ENCODE data around the gene C3orf33. TPM values are rescaled to one million over a fixed set of nuclear protein-coding genes. Genes with fewer than 3 reads are reported as not detected.
"Not testable (repeated sequence)": the region's sequence is repeated elsewhere in the genome, so short reads cannot be mapped to it uniquely, and the experiment has no call there.

The C3orf33 gene
- total RNA-seq, 4 donors from 2014 or later, result 0.88 to 9.0 (median 2.7) TPM

- no peaks in the 10 kb centered on the region for H3K36me3 ChIP-seq
- intact Hi-C loops (cut with DNase I; ENCODE audit: low total_unique reads), result no loop called here
- H3K4me1 ChIP-seq, result peaks cover 4 to 13% of the 10 kb centered on the region in 2 donors
- no peaks in the 10 kb centered on the region for H3K9me3 ChIP-seq
- no peak for DNase-seq
- H3K4me3 ChIP-seq, result no peak overlapping the region
- TF ChIP-seq CTCF (IDR thresholded peaks at IDR 0.05) (no peak), POLR2A (IDR thresholded peaks at IDR 0.05) (no peak)
- H3K27ac ChIP-seq, result no peak overlapping the region
- no peaks in the 10 kb centered on the region for H3K27me3 ChIP-seq
Measured at GRCh38 chr3:155847993-155848392, 41.9 kb upstream of the C3orf33 start.

- H3K4me3 ChIP-seq, result no peak overlapping the region
- H3K4me1 ChIP-seq, result peaks cover 0 to 11% of the 10 kb centered on the region in 2 donors
- DNase-seq, result no peak
- no peak for TF ChIP-seq POLR2A (IDR thresholded peaks at IDR 0.05)
- no peak for TF ChIP-seq CTCF (IDR thresholded peaks at IDR 0.05)
- H3K36me3 ChIP-seq, result no peaks in the 10 kb centered on the region
- no peaks in the 10 kb centered on the region for H3K9me3 ChIP-seq
- intact Hi-C loops (cut with DNase I; ENCODE audit: low total_unique reads), result no loop called here
- H3K27ac ChIP-seq, result no peak overlapping the region
- H3K27me3 ChIP-seq, result no peaks in the 10 kb centered on the region
Measured at GRCh38 chr3:155846119-155846518, 40.0 kb upstream of the C3orf33 start.

GRCh38 chr3:155843569-155843968 lies 37.5 kb upstream of the C3orf33 start:
- no peaks in the 10 kb centered on the region for H3K4me1 ChIP-seq
- TF ChIP-seq POLR2A (IDR thresholded peaks at IDR 0.05), result no peak
- no peak for TF ChIP-seq CTCF (IDR thresholded peaks at IDR 0.05)
- no peak overlapping the region for H3K4me3 ChIP-seq
- H3K27me3 ChIP-seq, result no peaks in the 10 kb centered on the region
- H3K27ac ChIP-seq, result no peak overlapping the region
- no peak for DNase-seq
- no peaks in the 10 kb centered on the region for H3K36me3 ChIP-seq
- intact Hi-C loops (cut with DNase I; ENCODE audit: low total_unique reads), result no loop called here
- no peaks in the 10 kb centered on the region for H3K9me3 ChIP-seq

GRCh38 chr3:155835341-155836071 lies 29.4 kb upstream of the C3orf33 start:
- no peak overlapping the region for H3K27ac ChIP-seq
- TF ChIP-seq CTCF (IDR thresholded peaks at IDR 0.05), result no peak
- H3K27me3 ChIP-seq, result no peaks in the 10 kb centered on the region
- intact Hi-C loops (cut with DNase I; ENCODE audit: low total_unique reads), result no loop called here
- no peaks in the 10 kb centered on the region for H3K36me3 ChIP-seq
- no peaks in the 10 kb centered on the region for H3K4me1 ChIP-seq
- no peak overlapping the region for H3K4me3 ChIP-seq
- H3K9me3 ChIP-seq, result no peaks in the 10 kb centered on the region
- DNase-seq, result no peak

GRCh38 chr3:155828490-155829098 lies 22.5 kb upstream of the C3orf33 start:
- H3K36me3 ChIP-seq; DNase-seq; H3K4me3 ChIP-seq; H3K4me1 ChIP-seq; intact Hi-C loops (cut with DNase I; ENCODE audit: low total_unique reads); H3K27ac ChIP-seq; H3K9me3 ChIP-seq; H3K27me3 ChIP-seq: not testable (repeated sequence)

All from uterus (tissue), 4 donors.